A549 (cell line): ENCODE results near the gene CAPNS2. TPM values are rescaled to one million over a fixed set of nuclear protein-coding genes. Genes with fewer than 3 reads are reported as not detected.

ENCODE experiments used
- ATAC-seq, 2 experiments: fragments of 200-7000 bp in 1 of 2; fragments of >200 bp in 1 of 2; cut with Nextera tagmentation in 1 of 2; cut with Tn5 transposase in 1 of 2; 3 replicates each; pipeline versions ENCODE4 v1.8.0 to v1.9.1; 2018 to 2020; ENCODE audit warnings: mild to moderate bottlenecking in 1 of 2, moderate library complexity in 1 of 2
- CTCF ChIA-PET: fragments of 300-600 bp; sonication (Branson Sonifier 250); formaldehyde crosslinking; extraction: SDS; loops from one replicate; lab custom pipeline; 2021; ENCODE audit warnings: antibody characterized with exemption, inconsistent platforms; lab: Yijun Ruan, JAX
- POLR2A ChIA-PET: fragments of 350-600 bp; formaldehyde crosslinking; extraction: SDS; loops from one replicate; lab custom pipeline; 2021; ENCODE audit warnings: antibody characterized with exemption, inconsistent platforms; lab: Yijun Ruan, JAX
- DNase-seq, 2 experiments: peaks; one replicate each; pipeline versions ENCODE4 v3.0.0 to v3.0.0-alpha.2; 2011 to 2016; ENCODE audit warnings: low read depth in 1 of 2, low spot score in 1 of 2
- FAIRE-seq: peaks from 2 replicates; lab custom pipeline; 2011; peaks lifted over from hg19 to GRCh38; lab: Jason Lieb, UNC
- H3K27ac ChIP-seq, 2 experiments: fragments of >200 bp; sonication (Bioruptor Twin); formaldehyde crosslinking; 3 replicates each; pipeline ENCODE4 v1.5.1; 2016 to 2017
- H3K4me1 ChIP-seq: fragments of >200 bp; sonication (Bioruptor Twin); formaldehyde crosslinking; 3 replicates; pipeline ENCODE4 v1.6.1; 2016
- H3K4me2 ChIP-seq: fragments of >200 bp; sonication (Bioruptor Twin); formaldehyde crosslinking; 3 replicates; pipeline ENCODE4 v1.6.1; 2016
- H3K4me3 ChIP-seq: fragments of >200 bp; sonication (Bioruptor Twin); formaldehyde crosslinking; 3 replicates; pipeline ENCODE4 v1.5.1; 2016
- H3K9me3 ChIP-seq: fragments of >200 bp; sonication (Bioruptor Twin); formaldehyde crosslinking; 3 replicates; pipeline ENCODE4 v1.6.1; 2016
- BHLHE40 ChIP-seq: IDR thresholded peaks from 2 replicates; pipeline ENCODE4 v1.6.1; 2012; ENCODE audit warnings: low read depth, low read length, inconsistent platforms
- CBX8 ChIP-seq: fragments of 200-600 bp; sonication (generic); IDR thresholded peaks from 2 replicates; pipeline ENCODE4 v1.6.1; 2016
- EHF ChIP-seq: fragments of 250-450 bp; sonication (Bioruptor Pico); IDR thresholded peaks from 2 replicates; pipeline ENCODE4 v1.5.0; 2020; ENCODE audit warnings: mild to moderate bottlenecking
- EHMT2 ChIP-seq: fragments of 200-600 bp; sonication (generic); IDR thresholded peaks from 2 replicates; pipeline ENCODE4 v1.6.1; 2016; ENCODE audit warnings: antibody characterized with exemption, low read depth, mild to moderate bottlenecking, moderate library complexity
- ESRRA ChIP-seq: fragments of 150-350 bp; IDR thresholded peaks from 2 replicates; pipeline ENCODE4 v1.6.1; 2014; ENCODE audit warnings: mild to moderate bottlenecking, low read length, borderline replicate concordance
- GATA3 ChIP-seq: IDR thresholded peaks from 2 replicates; pipeline ENCODE4 v1.6.1; 2012; ENCODE audit warnings: borderline replicate concordance
- HOXB13 ChIP-seq: fragments of 250-450 bp; sonication (Bioruptor Pico); IDR thresholded peaks from 2 replicates; pipeline ENCODE4 v1.5.0; 2020; ENCODE audit warnings: low read depth, mild to moderate bottlenecking, moderate library complexity
- KDM1A ChIP-seq: fragments of 200-600 bp; sonication (generic); IDR thresholded peaks from 2 replicates; pipeline ENCODE4 v1.6.1; 2016; ENCODE audit warnings: low read depth, mild to moderate bottlenecking
- MAFK ChIP-seq: fragments of 450-650 bp; IDR thresholded peaks from 2 replicates; pipeline ENCODE4 v1.6.1; 2014; ENCODE audit not compliant: partially characterized antibody
- MAZ ChIP-seq: fragments of 150-350 bp; IDR thresholded peaks from 2 replicates; pipeline ENCODE4 v1.6.1; 2014; ENCODE audit warnings: antibody characterized with exemption, low read depth, low read length, borderline replicate concordance
- NFE2L2 ChIP-seq: fragments of 150-350 bp; conservative IDR thresholded peaks from 2 replicates; pipeline ENCODE4 v1.6.1; 2014; ENCODE audit warnings: low read length
- NR3C1 ChIP-seq: fragments of >200 bp; sonication (Bioruptor Twin); formaldehyde crosslinking; IDR thresholded peaks from 3 replicates; pipeline ENCODE4 v1.6.1; 2017
- RARB ChIP-seq: fragments of 250-450 bp; sonication (Bioruptor Pico); IDR thresholded peaks from 2 replicates; pipeline ENCODE4 v1.8.0; 2021; ENCODE audit warnings: mild to moderate bottlenecking, moderate library complexity
- RFX5 ChIP-seq: fragments of 450-650 bp; IDR thresholded peaks from 2 replicates; pipeline ENCODE4 v1.7.1; 2014; ENCODE audit warnings: antibody characterized with exemption, mild to moderate bottlenecking, moderate library complexity
- SMC3 ChIP-seq: fragments of >200 bp; sonication (Bioruptor Twin); formaldehyde crosslinking; IDR thresholded peaks from 3 replicates; pipeline ENCODE4 v1.6.1; 2018; ENCODE audit warnings: inconsistent platforms
- ZC3H11A ChIP-seq: fragments of 450-650 bp; IDR thresholded peaks from 2 replicates; pipeline ENCODE4 v1.6.1; 2014; ENCODE audit warnings: antibody characterized with exemption, mild to moderate bottlenecking
- ZFP36 ChIP-seq: fragments of 450-650 bp; IDR thresholded peaks from 2 replicates; pipeline ENCODE4 v1.6.1; 2014; ENCODE audit warnings: borderline replicate concordance; ENCODE audit not compliant: partially characterized antibody
- ZSCAN20 ChIP-seq: fragments of 250-450 bp; sonication (Bioruptor Pico); IDR thresholded peaks from 2 replicates; pipeline ENCODE4 v1.8.0; 2022; ENCODE audit warnings: mild to moderate bottlenecking, moderate library complexity
- WGBS: methylation state at CpG from one replicate; pipeline ENCODE4 v1.1.6; 2017; ENCODE audit errors: missing lambda C conversion rate; 5-methylcytosine and 5-hydroxymethylcytosine counted together
- polyA plus RNA-seq, 4 experiments: library from polyadenylated mRNA; depleted of rRNA in 3 of 4; stranded (reverse); fragments of >200 nt; fragmentation: RNase III in 1 of 4; extraction: RNeasy Plus Mini Kit Qiagen cat#74134 plus additional on column Dnase treatment in 1 of 4; gene quantifications; 2 replicates in 3 of 4; 3 replicates in 1 of 4; pipeline ENCODE4 v1.2.3, GENCODE V29; 2011 to 2017
- TF ChIP-seq, protein P1 (sequence below): fragments of 250-450 bp; sonication (Bioruptor Pico); IDR thresholded peaks from 2 replicates; pipeline ENCODE4 v1.5.0; 2021; ENCODE audit warnings: mild to moderate bottlenecking, moderate library complexity, borderline replicate concordance
- TF ChIP-seq, protein P2 (sequence below): fragments of >200 bp; sonication (Bioruptor Twin); formaldehyde crosslinking; IDR thresholded peaks from 3 replicates; pipeline ENCODE4 v1.5.1; 2016
- TF ChIP-seq, protein P3 (sequence below): IDR thresholded peaks from 2 replicates; pipeline ENCODE4 v1.6.1; 2012
- TF ChIP-seq, protein P4 (sequence below): fragments of 250-450 bp; sonication (Bioruptor Pico); IDR thresholded peaks from 2 replicates; pipeline ENCODE4 v1.5.0; 2020; ENCODE audit warnings: low read depth, mild to moderate bottlenecking, moderate library complexity
- TF ChIP-seq, protein P5 (sequence below): IDR thresholded peaks from 2 replicates; pipeline ENCODE4 v1.6.1; 2012
- TF ChIP-seq, protein P6 (sequence below): fragments of 200-600 bp; sonication (generic); IDR thresholded peaks from 2 replicates; pipeline ENCODE4 v1.6.1; 2016; ENCODE audit warnings: antibody characterized with exemption, mild to moderate bottlenecking, moderate library complexity

CAPNS2 gene
- polyA plus RNA-seq, 2 of the 4 experiments (the other 2 are of a cell fraction) = not detected

DNA sequence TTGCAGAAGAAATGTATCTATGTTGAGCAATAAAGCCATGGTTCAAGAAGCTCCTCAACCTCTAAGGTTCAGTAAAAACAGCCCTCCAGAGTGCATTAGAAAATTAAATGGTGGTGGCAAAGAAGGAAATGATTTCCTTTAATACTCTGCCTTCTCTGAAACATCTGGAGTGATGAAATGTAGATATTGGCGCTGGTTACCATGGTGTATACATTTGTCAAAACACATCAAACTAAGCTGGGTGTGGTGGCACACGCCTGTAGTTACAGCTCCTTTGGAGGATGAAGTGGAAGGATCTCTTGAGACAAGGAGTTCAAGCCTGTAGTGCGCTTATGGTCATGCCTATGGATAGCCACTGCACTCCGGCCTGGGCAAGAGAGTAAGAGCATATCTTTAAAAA lies 6.0 kb downstream of the CAPNS2 start:
- Histone ChIP-seq H3K27ac (no peak overlapping the region), H3K4me3 (no peak overlapping the region), H3K4me1 (no peaks in the 10 kb centered on the region), H3K9me3 (no peaks in the 10 kb centered on the region), H3K4me2 (no peak overlapping the region)
- ChIA-PET POLR2A (no interaction called here), CTCF (interaction anchor here (5.1 kb wide), 1 partner anchor 107 kb away, joined by 24 read pairs; no protein-coding TSS in a partner anchor)
- no peak for TF ChIP-seq KDM1A
- TF ChIP-seq, protein P1, sequence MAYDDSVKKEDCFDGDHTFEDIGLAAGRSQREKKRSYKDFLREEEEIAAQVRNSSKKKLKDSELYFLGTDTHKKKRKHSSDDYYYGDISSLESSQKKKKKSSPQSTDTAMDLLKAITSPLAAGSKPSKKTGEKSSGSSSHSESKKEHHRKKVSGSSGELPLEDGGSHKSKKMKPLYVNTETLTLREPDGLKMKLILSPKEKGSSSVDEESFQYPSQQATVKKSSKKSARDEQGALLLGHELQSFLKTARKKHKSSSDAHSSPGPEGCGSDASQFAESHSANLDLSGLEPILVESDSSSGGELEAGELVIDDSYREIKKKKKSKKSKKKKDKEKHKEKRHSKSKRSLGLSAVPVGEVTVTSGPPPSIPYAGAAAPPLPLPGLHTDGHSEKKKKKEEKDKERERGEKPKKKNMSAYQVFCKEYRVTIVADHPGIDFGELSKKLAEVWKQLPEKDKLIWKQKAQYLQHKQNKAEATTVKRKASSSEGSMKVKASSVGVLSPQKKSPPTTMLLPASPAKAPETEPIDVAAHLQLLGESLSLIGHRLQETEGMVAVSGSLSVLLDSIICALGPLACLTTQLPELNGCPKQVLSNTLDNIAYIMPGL (CRISPR knock-in tag) = no peak
- TF ChIP-seq EHMT2 = no peak
- TF ChIP-seq, protein P2, sequence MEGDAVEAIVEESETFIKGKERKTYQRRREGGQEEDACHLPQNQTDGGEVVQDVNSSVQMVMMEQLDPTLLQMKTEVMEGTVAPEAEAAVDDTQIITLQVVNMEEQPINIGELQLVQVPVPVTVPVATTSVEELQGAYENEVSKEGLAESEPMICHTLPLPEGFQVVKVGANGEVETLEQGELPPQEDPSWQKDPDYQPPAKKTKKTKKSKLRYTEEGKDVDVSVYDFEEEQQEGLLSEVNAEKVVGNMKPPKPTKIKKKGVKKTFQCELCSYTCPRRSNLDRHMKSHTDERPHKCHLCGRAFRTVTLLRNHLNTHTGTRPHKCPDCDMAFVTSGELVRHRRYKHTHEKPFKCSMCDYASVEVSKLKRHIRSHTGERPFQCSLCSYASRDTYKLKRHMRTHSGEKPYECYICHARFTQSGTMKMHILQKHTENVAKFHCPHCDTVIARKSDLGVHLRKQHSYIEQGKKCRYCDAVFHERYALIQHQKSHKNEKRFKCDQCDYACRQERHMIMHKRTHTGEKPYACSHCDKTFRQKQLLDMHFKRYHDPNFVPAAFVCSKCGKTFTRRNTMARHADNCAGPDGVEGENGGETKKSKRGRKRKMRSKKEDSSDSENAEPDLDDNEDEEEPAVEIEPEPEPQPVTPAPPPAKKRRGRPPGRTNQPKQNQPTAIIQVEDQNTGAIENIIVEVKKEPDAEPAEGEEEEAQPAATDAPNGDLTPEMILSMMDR = no peak
- no peak for TF ChIP-seq SMC3
- no peak for TF ChIP-seq GATA3
- no peak for TF ChIP-seq RFX5
- no peak for TF ChIP-seq BHLHE40
- TF ChIP-seq, protein P3, sequence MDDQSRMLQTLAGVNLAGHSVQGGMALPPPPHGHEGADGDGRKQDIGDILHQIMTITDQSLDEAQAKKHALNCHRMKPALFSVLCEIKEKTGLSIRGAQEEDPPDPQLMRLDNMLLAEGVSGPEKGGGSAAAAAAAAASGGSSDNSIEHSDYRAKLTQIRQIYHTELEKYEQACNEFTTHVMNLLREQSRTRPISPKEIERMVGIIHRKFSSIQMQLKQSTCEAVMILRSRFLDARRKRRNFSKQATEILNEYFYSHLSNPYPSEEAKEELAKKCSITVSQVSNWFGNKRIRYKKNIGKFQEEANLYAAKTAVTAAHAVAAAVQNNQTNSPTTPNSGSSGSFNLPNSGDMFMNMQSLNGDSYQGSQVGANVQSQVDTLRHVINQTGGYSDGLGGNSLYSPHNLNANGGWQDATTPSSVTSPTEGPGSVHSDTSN = no peak
- TF ChIP-seq EHF (CRISPR knock-in tag) = no peak
- no peak for TF ChIP-seq ESRRA
- TF ChIP-seq HOXB13 (CRISPR knock-in tag) = no peak
- TF ChIP-seq NFE2L2 = no peak
- TF ChIP-seq, protein P4, sequence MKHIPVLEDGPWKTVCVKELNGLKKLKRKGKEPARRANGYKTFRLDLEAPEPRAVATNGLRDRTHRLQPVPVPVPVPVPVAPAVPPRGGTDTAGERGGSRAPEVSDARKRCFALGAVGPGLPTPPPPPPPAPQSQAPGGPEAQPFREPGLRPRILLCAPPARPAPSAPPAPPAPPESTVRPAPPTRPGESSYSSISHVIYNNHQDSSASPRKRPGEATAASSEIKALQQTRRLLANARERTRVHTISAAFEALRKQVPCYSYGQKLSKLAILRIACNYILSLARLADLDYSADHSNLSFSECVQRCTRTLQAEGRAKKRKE (CRISPR knock-in tag) = no peak
- no peak for TF ChIP-seq ZFP36
- no peak for TF ChIP-seq MAFK
- TF ChIP-seq, protein P5, sequence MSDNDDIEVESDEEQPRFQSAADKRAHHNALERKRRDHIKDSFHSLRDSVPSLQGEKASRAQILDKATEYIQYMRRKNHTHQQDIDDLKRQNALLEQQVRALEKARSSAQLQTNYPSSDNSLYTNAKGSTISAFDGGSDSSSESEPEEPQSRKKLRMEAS = no peak
- TF ChIP-seq CBX8 = no peak
- no peak for TF ChIP-seq ZC3H11A
- FAIRE-seq (no peak), ATAC-seq (peak in 1 of 2 experiments; percentile 24; a peak in 1 of 6 replicates), DNase-seq (peak in 1 of 2 experiments; percentile 46)
- 60% methylated on average over 4 of the region's 4 CpGs for WGBS

DNA sequence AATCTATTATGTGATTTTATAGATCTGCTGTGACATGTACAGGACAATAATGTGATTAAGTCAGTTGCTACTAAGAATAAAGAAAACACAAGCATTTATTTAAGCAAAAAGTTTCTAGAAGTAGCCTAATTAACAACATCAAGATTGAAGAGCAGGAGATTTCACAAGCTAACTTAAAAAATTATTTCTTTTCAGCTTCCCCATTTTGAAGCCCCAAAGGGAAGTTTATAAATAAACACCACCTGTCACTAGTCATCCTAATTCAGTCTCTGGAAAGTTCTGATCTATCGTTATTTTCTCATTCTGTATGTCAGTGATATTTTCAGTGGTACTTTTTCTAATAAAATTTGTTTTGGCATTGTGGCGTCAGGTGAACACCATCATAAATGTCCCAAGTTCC lies 8.3 kb downstream of the CAPNS2 start:
- no peak for DNase-seq
- Histone ChIP-seq H3K4me1 (no peaks in the 10 kb centered on the region), H3K4me3 (no peak overlapping the region), H3K27ac (no peak overlapping the region), H3K4me2 (no peak overlapping the region), H3K9me3 (no peaks in the 10 kb centered on the region)
- ChIA-PET POLR2A (no interaction called here), CTCF (interaction anchor here (5.1 kb wide), 1 partner anchor 110 kb away, joined by 24 read pairs; no protein-coding TSS in a partner anchor)
- WGBS = 79% methylated on average over 2 of the region's 2 CpGs
- no peak for ATAC-seq
- no peak for FAIRE-seq
- TF ChIP-seq, protein P1 (CRISPR knock-in tag) = no peak
- TF ChIP-seq KDM1A = no peak
- TF ChIP-seq, protein P6, sequence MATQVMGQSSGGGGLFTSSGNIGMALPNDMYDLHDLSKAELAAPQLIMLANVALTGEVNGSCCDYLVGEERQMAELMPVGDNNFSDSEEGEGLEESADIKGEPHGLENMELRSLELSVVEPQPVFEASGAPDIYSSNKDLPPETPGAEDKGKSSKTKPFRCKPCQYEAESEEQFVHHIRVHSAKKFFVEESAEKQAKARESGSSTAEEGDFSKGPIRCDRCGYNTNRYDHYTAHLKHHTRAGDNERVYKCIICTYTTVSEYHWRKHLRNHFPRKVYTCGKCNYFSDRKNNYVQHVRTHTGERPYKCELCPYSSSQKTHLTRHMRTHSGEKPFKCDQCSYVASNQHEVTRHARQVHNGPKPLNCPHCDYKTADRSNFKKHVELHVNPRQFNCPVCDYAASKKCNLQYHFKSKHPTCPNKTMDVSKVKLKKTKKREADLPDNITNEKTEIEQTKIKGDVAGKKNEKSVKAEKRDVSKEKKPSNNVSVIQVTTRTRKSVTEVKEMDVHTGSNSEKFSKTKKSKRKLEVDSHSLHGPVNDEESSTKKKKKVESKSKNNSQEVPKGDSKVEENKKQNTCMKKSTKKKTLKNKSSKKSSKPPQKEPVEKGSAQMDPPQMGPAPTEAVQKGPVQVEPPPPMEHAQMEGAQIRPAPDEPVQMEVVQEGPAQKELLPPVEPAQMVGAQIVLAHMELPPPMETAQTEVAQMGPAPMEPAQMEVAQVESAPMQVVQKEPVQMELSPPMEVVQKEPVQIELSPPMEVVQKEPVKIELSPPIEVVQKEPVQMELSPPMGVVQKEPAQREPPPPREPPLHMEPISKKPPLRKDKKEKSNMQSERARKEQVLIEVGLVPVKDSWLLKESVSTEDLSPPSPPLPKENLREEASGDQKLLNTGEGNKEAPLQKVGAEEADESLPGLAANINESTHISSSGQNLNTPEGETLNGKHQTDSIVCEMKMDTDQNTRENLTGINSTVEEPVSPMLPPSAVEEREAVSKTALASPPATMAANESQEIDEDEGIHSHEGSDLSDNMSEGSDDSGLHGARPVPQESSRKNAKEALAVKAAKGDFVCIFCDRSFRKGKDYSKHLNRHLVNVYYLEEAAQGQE = no peak
- TF ChIP-seq, protein P5 = no peak
- TF ChIP-seq, protein P4 (CRISPR knock-in tag) = no peak
- no peak for TF ChIP-seq HOXB13 (CRISPR knock-in tag)
- TF ChIP-seq NR3C1 = no peak
- TF ChIP-seq NFE2L2 = no peak
- TF ChIP-seq ZSCAN20 (CRISPR knock-in tag) = no peak
- TF ChIP-seq MAZ = no peak
- no peak for TF ChIP-seq RARB
